Measurements from ENCODE around the gene SOHLH1. TPM values are rescaled to one million over a fixed set of nuclear protein-coding genes. Genes with fewer than 3 reads are reported as not detected.

The SOHLH1 gene
- total and polyA plus RNA-seq, 7 donors: not detected

GRCh38 chr9:135745686-135746324, 46.5 kb upstream of the SOHLH1 start:
- no peak for TF ChIP-seq POLR2A (IDR thresholded peaks at IDR 0.05)
- no peak for TF ChIP-seq POLR2AphosphoS5 (IDR thresholded peaks at IDR 0.05)
- no peak for TF ChIP-seq CTCF (IDR thresholded peaks at IDR 0.05)
- TF ChIP-seq EP300 (IDR thresholded peaks at IDR 0.05): no peak
- H3K27me3 ChIP-seq: peaks cover 0 to 48% (median 0%) of the 10 kb centered on the region in 3 donors
- H3K27ac ChIP-seq: no peak overlapping the region

GRCh38 chr9:135745189-135745588, 45.9 kb upstream of the SOHLH1 start:
- peaks cover 0 to 55% (median 0%) of the 10 kb centered on the region in 3 donors for H3K27me3 ChIP-seq
- intact Hi-C loops (cut with DNase I): no loop called here
- H3K9me3 ChIP-seq: no peaks in the 10 kb centered on the region
- H3K27ac ChIP-seq: no peak overlapping the region
- TF ChIP-seq POLR2A (IDR thresholded peaks at IDR 0.05): no peak
- no peak for TF ChIP-seq POLR2AphosphoS5 (IDR thresholded peaks at IDR 0.05)
- no peak for DNase-seq
- no peak overlapping the region for H3K4me3 ChIP-seq
- H3K4me1 ChIP-seq: no peaks in the 10 kb centered on the region
- no peaks in the 10 kb centered on the region for H3K36me3 ChIP-seq
- 70 to 82% methylated on average over 21 of the region's 21 CpGs for WGBS, 2 donors

More at GRCh38 chr9:135745686-135746324, 46.5 kb upstream of the SOHLH1 start:
- H3K4me3 ChIP-seq: no peak overlapping the region
- intact Hi-C loops (cut with DNase I): no loop called here
- DNase-seq: no peak
- no peaks in the 10 kb centered on the region for H3K36me3 ChIP-seq
- no peaks in the 10 kb centered on the region for H3K4me1 ChIP-seq
- H3K9me3 ChIP-seq: no peaks in the 10 kb centered on the region
- 77 to 87% methylated on average over 24 of the region's 24 CpGs for WGBS, 2 donors

- no peaks in the 10 kb centered on the region for H3K9me3 ChIP-seq
- no peaks in the 10 kb centered on the region for H3K36me3 ChIP-seq
- no peak for DNase-seq
- peaks cover 0 to 61% (median 4%) of the 10 kb centered on the region in 3 donors for H3K27me3 ChIP-seq
- H3K27ac ChIP-seq: no peak overlapping the region
- WGBS, 2 donors: 75 to 86% methylated on average over 33 of the region's 33 CpGs
- H3K4me3 ChIP-seq: no peak overlapping the region
- no peak for TF ChIP-seq CTCF (IDR thresholded peaks at IDR 0.05)
- no peak for TF ChIP-seq POLR2A (IDR thresholded peaks at IDR 0.05)
- TF ChIP-seq POLR2AphosphoS5 (IDR thresholded peaks at IDR 0.05): no peak
- no peak for TF ChIP-seq EP300 (IDR thresholded peaks at IDR 0.05)
- intact Hi-C loops (cut with DNase I): no loop called here
- H3K4me1 ChIP-seq: no peaks in the 10 kb centered on the region
Observed at GRCh38 chr9:135744333-135745070, 45.2 kb upstream of the SOHLH1 start.

GRCh38 chr9:135743546-135744332, 44.5 kb upstream of the SOHLH1 start:
- Histone ChIP-seq H3K27me3 (peaks cover 0 to 61% (median 11%) of the 10 kb centered on the region in 3 donors), H3K9me3 (no peaks in the 10 kb centered on the region), H3K36me3 (no peaks in the 10 kb centered on the region), H3K4me1 (no peaks in the 10 kb centered on the region), H3K4me3 (no peak overlapping the region), H3K27ac (no peak overlapping the region)
- no peak for DNase-seq
- intact Hi-C loops (cut with DNase I): no loop called here
- TF ChIP-seq POLR2A (IDR thresholded peaks at IDR 0.05) (no peak), POLR2AphosphoS5 (IDR thresholded peaks at IDR 0.05) (no peak), CTCF (IDR thresholded peaks at IDR 0.05) (no peak), EP300 (IDR thresholded peaks at IDR 0.05) (no peak)
- 80 to 85% methylated on average over 25 of the region's 25 CpGs for WGBS, 2 donors

- Histone ChIP-seq H3K4me1 (no peaks in the 10 kb centered on the region), H3K4me3 (no peak overlapping the region), H3K36me3 (no peaks in the 10 kb centered on the region), H3K9me3 (no peaks in the 10 kb centered on the region), H3K27me3 (peaks cover 0 to 66% (median 18%) of the 10 kb centered on the region in 3 donors), H3K27ac (no peak overlapping the region)
- WGBS, 2 donors: 77% methylated on average over 14 of the region's 14 CpGs
- no peak for DNase-seq
- intact Hi-C loops (cut with DNase I): no loop called here
- no peak for TF ChIP-seq POLR2AphosphoS5 (IDR thresholded peaks at IDR 0.05)
- TF ChIP-seq CTCF (IDR thresholded peaks at IDR 0.05): no peak
- TF ChIP-seq EP300 (IDR thresholded peaks at IDR 0.05): no peak
- TF ChIP-seq POLR2A (IDR thresholded peaks at IDR 0.05): no peak
Observed at GRCh38 chr9:135743021-135743420, 43.7 kb upstream of the SOHLH1 start.

All from sigmoid colon (tissue), 7 donors.